NB4 (cell line): Measurements from ENCODE around the gene FILIP1L.

ENCODE experiments used
- DNase-seq: peaks from one replicate; pipeline ENCODE4 v3.0.0; 2010; ENCODE audit warnings: low read depth
- H3K4me3 ChIP-seq: one replicate; pipeline ENCODE4 v1.5.1; 2011; ENCODE audit warnings: mild to moderate bottlenecking, low read depth, low read length, moderate library complexity
- MYC ChIP-seq: IDR thresholded peaks from 2 replicates; pipeline ENCODE4 v1.6.1; 2011; ENCODE audit warnings: low read depth, low read length
- POLR2A ChIP-seq: IDR thresholded peaks from 2 replicates; pipeline ENCODE4 v1.6.1; 2011; ENCODE audit warnings: mild to moderate bottlenecking; ENCODE audit not compliant: insufficient read length; ENCODE audit errors: extremely low read depth
- TF ChIP-seq, protein P1 (sequence below): IDR thresholded peaks from 2 replicates; pipeline ENCODE4 v1.6.1; 2011; ENCODE audit warnings: low read depth, low read length
- TF ChIP-seq, protein P2 (sequence below): IDR thresholded peaks from one replicate; pipeline ENCODE4 v1.5.1; 2012; ENCODE audit warnings: low read depth, low read length

FILIP1L gene

DNA sequence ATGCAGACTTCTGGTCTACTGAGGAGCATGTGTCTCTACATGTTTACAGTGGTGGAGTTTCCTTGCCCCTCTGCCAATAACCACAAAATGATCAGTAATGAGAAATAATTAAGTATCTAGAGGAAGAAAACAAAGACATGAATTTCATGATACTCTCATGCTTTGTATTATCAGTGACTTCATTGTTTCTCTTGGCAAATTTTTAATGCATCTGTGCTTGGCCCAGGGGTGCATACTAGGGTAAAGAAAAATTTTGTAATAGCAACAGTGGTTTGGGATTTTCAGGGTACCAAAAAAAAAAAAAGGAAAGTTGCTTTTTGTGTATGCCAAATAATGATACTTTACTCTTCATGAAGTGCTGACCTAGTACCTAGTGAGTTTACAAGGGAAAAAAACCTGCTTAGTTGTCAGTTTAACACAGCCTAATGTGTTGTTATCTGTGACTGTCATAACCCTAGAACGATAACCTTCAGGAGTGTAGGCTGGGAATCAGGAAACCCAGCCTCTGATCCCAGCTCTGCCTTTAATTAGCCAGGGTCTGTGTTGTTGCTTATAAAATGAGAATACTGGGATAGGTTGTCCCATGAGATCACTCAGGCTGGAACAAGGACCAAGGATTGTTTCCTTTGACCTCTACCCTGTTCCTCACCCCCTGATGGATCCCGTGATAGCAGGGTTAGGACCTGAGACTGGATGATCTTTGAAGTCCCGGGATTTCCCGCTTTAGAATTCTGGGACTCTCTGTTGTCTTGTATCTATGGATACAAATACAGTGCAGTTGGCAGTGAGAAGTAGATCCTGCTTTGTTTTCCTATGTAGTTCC is 179.1 kb downstream of the FILIP1L start:
- H3K4me3 ChIP-seq: no peak overlapping the region
- DNase-seq: no peak
- TF ChIP-seq, protein P1, sequence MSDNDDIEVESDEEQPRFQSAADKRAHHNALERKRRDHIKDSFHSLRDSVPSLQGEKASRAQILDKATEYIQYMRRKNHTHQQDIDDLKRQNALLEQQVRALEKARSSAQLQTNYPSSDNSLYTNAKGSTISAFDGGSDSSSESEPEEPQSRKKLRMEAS: no peak
- TF ChIP-seq MYC (no peak), POLR2A (no peak)
- TF ChIP-seq, protein P2, sequence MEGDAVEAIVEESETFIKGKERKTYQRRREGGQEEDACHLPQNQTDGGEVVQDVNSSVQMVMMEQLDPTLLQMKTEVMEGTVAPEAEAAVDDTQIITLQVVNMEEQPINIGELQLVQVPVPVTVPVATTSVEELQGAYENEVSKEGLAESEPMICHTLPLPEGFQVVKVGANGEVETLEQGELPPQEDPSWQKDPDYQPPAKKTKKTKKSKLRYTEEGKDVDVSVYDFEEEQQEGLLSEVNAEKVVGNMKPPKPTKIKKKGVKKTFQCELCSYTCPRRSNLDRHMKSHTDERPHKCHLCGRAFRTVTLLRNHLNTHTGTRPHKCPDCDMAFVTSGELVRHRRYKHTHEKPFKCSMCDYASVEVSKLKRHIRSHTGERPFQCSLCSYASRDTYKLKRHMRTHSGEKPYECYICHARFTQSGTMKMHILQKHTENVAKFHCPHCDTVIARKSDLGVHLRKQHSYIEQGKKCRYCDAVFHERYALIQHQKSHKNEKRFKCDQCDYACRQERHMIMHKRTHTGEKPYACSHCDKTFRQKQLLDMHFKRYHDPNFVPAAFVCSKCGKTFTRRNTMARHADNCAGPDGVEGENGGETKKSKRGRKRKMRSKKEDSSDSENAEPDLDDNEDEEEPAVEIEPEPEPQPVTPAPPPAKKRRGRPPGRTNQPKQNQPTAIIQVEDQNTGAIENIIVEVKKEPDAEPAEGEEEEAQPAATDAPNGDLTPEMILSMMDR: no peak

DNA sequence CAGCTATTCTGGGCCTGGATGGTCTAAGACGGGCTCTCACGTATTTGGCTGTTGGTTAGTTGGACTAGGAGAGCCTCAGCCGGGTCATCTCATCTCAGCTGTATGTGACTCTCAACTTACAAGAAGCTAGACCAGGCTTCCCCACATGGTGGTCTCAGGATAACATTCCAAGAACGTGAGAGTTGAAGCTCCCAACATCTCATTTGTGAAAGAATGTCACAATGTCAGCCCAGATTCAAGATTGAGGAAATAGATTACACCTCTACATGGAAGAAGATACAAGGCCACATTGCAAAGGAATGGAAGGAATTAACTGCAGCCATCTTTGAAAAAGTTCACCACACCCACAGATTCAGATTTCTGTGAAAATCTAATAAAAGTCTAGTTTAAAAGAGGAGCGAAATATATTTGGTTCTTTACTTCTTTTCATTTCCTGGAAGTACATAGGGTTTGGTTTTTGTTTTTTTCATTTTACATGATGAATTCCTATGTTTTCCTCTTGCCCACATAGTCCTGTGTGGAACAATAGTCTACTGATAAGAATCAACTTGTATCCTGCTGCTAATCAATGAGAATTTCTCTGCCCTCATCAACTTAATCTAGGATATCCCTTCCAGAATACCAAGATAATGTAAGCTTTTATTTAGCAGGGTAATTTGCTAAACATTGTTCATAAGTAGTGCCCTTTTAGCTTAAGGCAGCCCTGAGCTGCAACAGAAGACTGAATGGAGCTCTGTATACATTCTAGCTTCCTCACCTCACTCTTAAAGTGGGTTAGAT is 180.1 kb downstream of the FILIP1L start:
- no peak for DNase-seq
- no peak overlapping the region for H3K4me3 ChIP-seq
- TF ChIP-seq, protein P1: no peak
- TF ChIP-seq, protein P2: no peak
- TF ChIP-seq MYC (no peak), POLR2A (no peak)

- H3K4me3 ChIP-seq: no peak overlapping the region
- TF ChIP-seq, protein P1: no peak
- no peak for TF ChIP-seq POLR2A
- TF ChIP-seq MYC: no peak
- TF ChIP-seq, protein P2: no peak
- DNase-seq: no peak
Observed at GRCh38 chr3:99931059-99931458, 183.2 kb downstream of the FILIP1L start.

- no peak for DNase-seq
- TF ChIP-seq, protein P1: no peak
- no peak for TF ChIP-seq POLR2A
- TF ChIP-seq, protein P2: no peak
- no peak for TF ChIP-seq MYC
- H3K4me3 ChIP-seq: no peak overlapping the region
Observed at GRCh38 chr3:99929745-99930139, 184.6 kb downstream of the FILIP1L start.

DNA sequence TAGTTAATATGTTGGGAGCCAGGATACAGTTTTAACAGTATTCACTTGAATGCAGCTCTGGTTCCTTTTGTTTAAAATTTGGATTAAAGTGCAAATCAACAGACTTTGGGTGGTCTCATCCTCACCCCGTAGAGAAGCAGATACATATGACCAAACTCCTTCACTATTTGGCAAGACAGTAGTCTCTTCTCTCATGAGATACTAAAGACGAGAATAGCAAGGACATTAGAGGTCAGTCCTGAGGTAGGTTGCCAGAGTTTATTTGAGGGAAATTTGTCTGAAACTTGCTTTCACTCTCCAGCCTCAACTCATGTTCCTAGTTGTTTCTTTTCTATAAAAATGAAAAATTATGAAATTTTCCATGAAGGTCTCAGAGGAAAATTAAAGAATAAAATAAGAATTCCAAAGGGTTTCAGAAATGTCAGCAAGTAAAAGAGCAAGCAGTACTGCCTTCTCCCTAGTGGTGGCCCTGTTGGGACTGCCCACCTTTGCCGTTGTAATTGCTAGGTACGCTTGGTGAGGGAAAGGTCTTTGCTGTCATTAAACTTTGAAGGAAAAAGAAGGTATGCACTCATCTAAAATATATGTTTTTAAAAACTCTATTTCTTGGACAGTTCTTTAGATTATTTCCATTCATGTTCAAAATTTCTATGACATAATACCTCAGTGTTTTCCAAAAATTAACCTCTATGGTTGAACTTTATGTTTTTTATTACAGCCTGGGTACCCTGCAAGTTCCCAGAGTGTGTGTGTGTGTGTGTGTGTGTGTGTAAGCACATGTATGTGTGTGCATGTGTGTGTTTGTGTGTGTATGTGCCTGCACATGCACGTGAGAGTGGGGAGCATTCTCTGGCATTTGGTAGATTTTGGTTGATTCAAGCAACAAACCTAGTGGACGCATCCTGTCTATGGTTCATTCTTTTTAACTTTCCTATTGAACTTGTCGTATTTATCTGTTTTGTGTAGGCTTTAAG is 185.2 kb downstream of the FILIP1L start:
- H3K4me3 ChIP-seq: no peak overlapping the region
- DNase-seq: no peak
- TF ChIP-seq, protein P2: no peak
